GM12874 (cell line): Measurements from ENCODE around the gene TTC22.

ENCODE experiments used
- CTCF ChIP-seq: IDR thresholded peaks from 2 replicates; pipeline ENCODE4 v1.5.1; 2011; ENCODE audit warnings: low read depth, mild to moderate bottlenecking, control low read depth, low read length, moderate library complexity; ENCODE audit not compliant: insufficient read depth

TTC22 gene

GRCh38 chr1:54791880-54792522 lies 9.1 kb downstream of the TTC22 start:
- TF ChIP-seq CTCF: peak; percentile 71

- TF ChIP-seq CTCF: no peak
Observed at GRCh38 chr1:54788459-54788858, 12.7 kb downstream of the TTC22 start.

- TF ChIP-seq CTCF: no peak
Observed at GRCh38 chr1:54787604-54788003, 13.5 kb downstream of the TTC22 start.

GRCh38 chr1:54786778-54787177 lies 14.3 kb downstream of the TTC22 start:
- TF ChIP-seq CTCF: no peak

- no peak for TF ChIP-seq CTCF
Observed at GRCh38 chr1:54784066-54784465, 17.1 kb downstream of the TTC22 start.

- no peak for TF ChIP-seq CTCF
Observed at GRCh38 chr1:54782588-54782987, 18.5 kb downstream of the TTC22 start.

- no peak for TF ChIP-seq CTCF
Observed at GRCh38 chr1:54782156-54782555, 19.0 kb downstream of the TTC22 start.
